H9 (cell line): ENCODE results near the gene RIMBP2. TPM values are rescaled to one million over a fixed set of nuclear protein-coding genes. Genes with fewer than 3 reads are reported as not detected.

ENCODE experiments used
- DNase-seq: peaks from one replicate; pipeline ENCODE4 v3.0.0-alpha.2; 2017
- H2AFZ ChIP-seq: one replicate; pipeline ENCODE4 v1.6.1; 2013; ENCODE audit warnings: mild to moderate bottlenecking, low read length, control low read depth, moderate library complexity
- H2AK5ac ChIP-seq: 2 replicates; pipeline ENCODE4 v1.6.1; 2013; ENCODE audit warnings: low read length, control low read depth, mixed read lengths; ENCODE audit not compliant: insufficient read length
- H2BK120ac ChIP-seq: one replicate; pipeline ENCODE4 v1.6.1; 2013; ENCODE audit warnings: low read depth, mild to moderate bottlenecking, low read length, control low read depth, inconsistent platforms; ENCODE audit not compliant: poor library complexity, severe bottlenecking
- H2BK12ac ChIP-seq: 2 replicates; pipeline ENCODE4 v1.6.1; 2013; ENCODE audit warnings: low read length, control low read depth, mixed read lengths, low read depth; ENCODE audit not compliant: insufficient read length
- H2BK15ac ChIP-seq: 2 replicates; pipeline ENCODE4 v1.6.1; 2013; ENCODE audit warnings: low read depth, low read length, control low read depth
- H2BK20ac ChIP-seq: one replicate; pipeline ENCODE4 v1.6.1; 2013; ENCODE audit warnings: low read depth, mild to moderate bottlenecking, low read length, control low read depth, inconsistent platforms; ENCODE audit not compliant: poor library complexity, severe bottlenecking
- H2BK5ac ChIP-seq: 2 replicates; pipeline ENCODE4 v1.6.1; 2013; ENCODE audit warnings: low read length, control low read depth, mixed read lengths; ENCODE audit not compliant: insufficient read length
- H3K14ac ChIP-seq: 2 replicates; pipeline ENCODE4 v1.6.1; 2013; ENCODE audit warnings: low read length, control low read depth; ENCODE audit not compliant: insufficient read depth
- H3K18ac ChIP-seq: 2 replicates; pipeline ENCODE4 v1.6.1; 2013; ENCODE audit warnings: low read depth, mild to moderate bottlenecking, mixed read lengths, low read length, control low read depth; ENCODE audit not compliant: insufficient read length
- H3K23ac ChIP-seq: 2 replicates; pipeline ENCODE4 v1.6.1; 2013; ENCODE audit warnings: low read length, control low read depth, mixed read lengths, low read depth; ENCODE audit not compliant: insufficient read length
- H3K23me2 ChIP-seq: 2 replicates; pipeline ENCODE4 v1.6.1; 2013; ENCODE audit warnings: low read depth, mild to moderate bottlenecking, mixed read lengths, low read length, control low read depth; ENCODE audit not compliant: insufficient read length, poor library complexity, severe bottlenecking
- H3K27ac ChIP-seq: 2 replicates; pipeline ENCODE4 v1.5.1; 2013; ENCODE audit warnings: low read length, control low read depth, mixed read lengths, low read depth; ENCODE audit not compliant: insufficient read length
- H3K27me3 ChIP-seq: 2 replicates; pipeline ENCODE4 v1.6.1; 2013; ENCODE audit warnings: low read length, control low read depth, inconsistent platforms; ENCODE audit not compliant: insufficient read depth
- H3K4ac ChIP-seq: 2 replicates; pipeline ENCODE4 v1.6.1; 2013; ENCODE audit warnings: low read depth, mild to moderate bottlenecking, control low read depth, inconsistent platforms, low read length, moderate library complexity
- H3K4me1 ChIP-seq: 2 replicates; pipeline ENCODE4 v1.6.1; 2013; ENCODE audit warnings: low read length, control low read depth, inconsistent platforms; ENCODE audit not compliant: insufficient read depth
- H3K4me2 ChIP-seq: 2 replicates; pipeline ENCODE4 v1.6.1; 2013; ENCODE audit warnings: low read length, control low read depth, mixed read lengths; ENCODE audit not compliant: insufficient read length, insufficient read depth
- H3K56ac ChIP-seq: 2 replicates; pipeline ENCODE4 v1.6.1; 2013; ENCODE audit warnings: low read depth, mild to moderate bottlenecking, mixed read lengths, low read length, control low read depth; ENCODE audit not compliant: insufficient read length
- H3K79me1 ChIP-seq: 2 replicates; pipeline ENCODE4 v1.6.1; 2013; ENCODE audit warnings: low read depth, mild to moderate bottlenecking, moderate library complexity, low read length, control low read depth, inconsistent platforms; ENCODE audit not compliant: insufficient read depth, poor library complexity, severe bottlenecking
- H3K79me2 ChIP-seq: 2 replicates; pipeline ENCODE4 v1.6.1; 2013; ENCODE audit warnings: low read length, control low read depth, inconsistent platforms; ENCODE audit not compliant: insufficient read depth
- H3K9ac ChIP-seq: 2 replicates; pipeline ENCODE4 v1.6.1; 2013; ENCODE audit warnings: low read length, control low read depth, mixed read lengths; ENCODE audit not compliant: insufficient read length; ENCODE audit errors: extremely low read depth
- H3K9me3 ChIP-seq: one replicate; pipeline ENCODE4 v1.6.1; 2013; ENCODE audit warnings: low read depth, low read length, inconsistent platforms; ENCODE audit not compliant: control insufficient read depth
- H3T11ph ChIP-seq: one replicate; pipeline ENCODE4 v1.6.1; 2013; ENCODE audit warnings: mild to moderate bottlenecking, low read length, control low read depth, inconsistent platforms
- H4K20me1 ChIP-seq: one replicate; pipeline ENCODE4 v1.6.1; 2013; ENCODE audit not compliant: control insufficient read depth, insufficient read length, insufficient read depth
- H4K5ac ChIP-seq: 2 replicates; pipeline ENCODE4 v1.6.1; 2013; ENCODE audit warnings: low read depth, mild to moderate bottlenecking, mixed read lengths, low read length, control low read depth; ENCODE audit not compliant: insufficient read length
- H4K8ac ChIP-seq: replicated peaks from 2 replicates; pipeline ENCODE4 v1.6.1; 2013; ENCODE audit warnings: low read length, control low read depth, mixed read lengths, low read depth; ENCODE audit not compliant: insufficient read length
- H4K91ac ChIP-seq: 2 replicates; pipeline ENCODE4 v1.6.1; 2013; ENCODE audit warnings: low read depth, mild to moderate bottlenecking, moderate library complexity, mixed read lengths, low read length, control low read depth; ENCODE audit not compliant: insufficient read length
- H3K27ac Mint-ChIP-seq, 3 experiments: 2 replicates in 2 of 3; 3 replicates in 1 of 3; pipeline ENCODE4 v1.8.0; 2020 to 2021; ENCODE audit warnings: mixed read lengths in 3 of 3, mild to moderate bottlenecking in 1 of 3, moderate library complexity in 1 of 3
- H3K27me3 Mint-ChIP-seq: 2 replicates; pipeline ENCODE4 v1.8.0; 2021; ENCODE audit warnings: low read depth, mild to moderate bottlenecking, moderate library complexity, mixed read lengths
- H3K36me3 Mint-ChIP-seq, 3 experiments: 2 replicates in 2 of 3; 3 replicates in 1 of 3; pipeline ENCODE4 v1.8.0; 2020 to 2021; ENCODE audit warnings: low read depth in 3 of 3, mixed read lengths in 3 of 3; ENCODE audit not compliant: insufficient read depth in 1 of 3
- H3K4me1 Mint-ChIP-seq, 2 experiments: 2 replicates each; pipeline ENCODE4 v1.8.0; 2020; ENCODE audit warnings: mixed read lengths in 2 of 2
- H3K4me3 Mint-ChIP-seq, 2 experiments: 2 replicates in 1 of 2; 3 replicates in 1 of 2; pipeline ENCODE4 v1.8.0; 2020 to 2021; ENCODE audit warnings: mild to moderate bottlenecking in 2 of 2, mixed read lengths in 2 of 2, moderate library complexity in 1 of 2
- H3K9me3 Mint-ChIP-seq, 2 experiments: 2 replicates in 1 of 2; 3 replicates in 1 of 2; pipeline ENCODE4 v1.8.0; 2020; ENCODE audit warnings: mild to moderate bottlenecking in 2 of 2, mixed read lengths in 2 of 2, moderate library complexity in 1 of 2
- CTCF ChIP-seq: fragments of 200-600 bp; sonication (generic); conservative IDR thresholded peaks from 3 replicates; pipeline ENCODE4 v1.8.0; 2021; ENCODE audit warnings: antibody characterized with exemption, mild to moderate bottlenecking
- WGBS: extraction: QIAGEN DNeasy Blood & Tissue Kit; methylation state at CpG from one replicate; pipeline ENCODE4 v1.1.7; 2013; ENCODE audit warnings: missing lambda C conversion rate, low lambda C conversion rate, mixed read lengths; ENCODE audit not compliant: insufficient read length; ENCODE audit errors: extremely low coverage; 5-methylcytosine and 5-hydroxymethylcytosine counted together
- total RNA-seq: library from RNA; stranded (reverse); gene quantifications from 2 replicates; pipeline ENCODE4 v1.2.1, GENCODE V29; 2021

RIMBP2 gene
- total RNA-seq, 1 experiment from 2014 or later, result 0.70 TPM

GRCh38 chr12:130557886-130558765 lies 158.0 kb downstream of the RIMBP2 start:
- Mint-ChIP-seq H3K27ac (no peak overlapping the region), H3K36me3 (no peaks in the 10 kb centered on the region), H3K9me3 (no peaks in the 10 kb centered on the region; a peak in 1 of 5 replicates), H3K27me3 (peaks cover 10% of the 10 kb centered on the region), H3K4me1 (peaks cover 4 to 7% of the 10 kb centered on the region in 2 experiments; a peak in 2 of 4 replicates), H3K4me3 (no peak overlapping the region)
- H3K23me2 ChIP-seq, result no peaks in the 10 kb centered on the region
- no peaks in the 10 kb centered on the region for H3K79me2 ChIP-seq
- H3K23ac ChIP-seq, result no peak overlapping the region
- no peak overlapping the region for H3K14ac ChIP-seq
- no peak overlapping the region for H2AK5ac ChIP-seq
- H3K27me3 ChIP-seq, result no peaks in the 10 kb centered on the region
- H3K9ac ChIP-seq, result no peak overlapping the region
- WGBS, result no CpG with 5 or more reads among the region's 16 CpGs
- no peak overlapping the region for H2BK20ac ChIP-seq
- H3T11ph ChIP-seq, result no peak overlapping the region
- H3K9me3 ChIP-seq, result no peaks in the 10 kb centered on the region
- no peak overlapping the region for H3K4me2 ChIP-seq
- no peak overlapping the region for H4K8ac ChIP-seq
- no peak overlapping the region for H2BK120ac ChIP-seq
- no peaks in the 10 kb centered on the region for H3K4me1 ChIP-seq
- H2BK5ac ChIP-seq, result no peak overlapping the region
- DNase-seq, result no peak
- H4K91ac ChIP-seq, result no peak overlapping the region
- no peak overlapping the region for H2BK12ac ChIP-seq
- no peak overlapping the region for H3K18ac ChIP-seq
- H4K5ac ChIP-seq, result no peak overlapping the region
- no peak overlapping the region for H2AFZ ChIP-seq
- no peak overlapping the region for H3K27ac ChIP-seq
- no peak overlapping the region for H3K4ac ChIP-seq
- H3K79me1 ChIP-seq, result no peaks in the 10 kb centered on the region
- no peak overlapping the region for H3K56ac ChIP-seq
- no peaks in the 10 kb centered on the region for H4K20me1 ChIP-seq
- no peak for TF ChIP-seq CTCF
- H2BK15ac ChIP-seq, result no peak overlapping the region
